GM18499 (cell line): ENCODE measurements around the gene LLGL2.
"Not testable (repeated sequence)": the region's sequence is repeated elsewhere in the genome, so short reads cannot be mapped to it uniquely, and the experiment has no call there.

Experiments used
- ATAC-seq: cut with Tn5 transposase; IDR thresholded peaks from one replicate; pipeline ENCODE4 v1.9.1; 2021; ENCODE audit warnings: moderate number of reproducible peaks; ENCODE audit not compliant: insufficient read depth, unreplicated experiment

Gene LLGL2

DNA sequence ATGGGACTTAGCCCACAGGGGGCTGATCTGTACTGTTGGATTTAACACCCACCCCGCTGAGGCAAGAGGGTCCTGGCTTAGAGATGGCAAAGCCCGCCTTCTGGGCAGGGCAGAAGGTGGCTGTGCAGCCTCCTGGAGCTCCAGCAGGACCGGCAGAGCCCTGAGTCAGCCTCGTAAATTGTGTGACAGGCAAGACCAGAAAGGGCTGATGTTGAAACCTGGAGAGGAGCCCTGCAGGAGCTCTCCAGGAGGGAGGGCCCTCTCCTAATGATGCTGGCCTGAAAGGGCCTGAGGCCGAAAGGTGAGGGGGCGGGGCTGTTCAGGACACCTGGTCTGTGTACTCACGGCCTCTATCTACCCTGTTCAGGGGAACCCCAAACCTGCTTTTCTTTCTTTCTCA, 39.6 kb downstream of the LLGL2 start:
- no peak for ATAC-seq

DNA sequence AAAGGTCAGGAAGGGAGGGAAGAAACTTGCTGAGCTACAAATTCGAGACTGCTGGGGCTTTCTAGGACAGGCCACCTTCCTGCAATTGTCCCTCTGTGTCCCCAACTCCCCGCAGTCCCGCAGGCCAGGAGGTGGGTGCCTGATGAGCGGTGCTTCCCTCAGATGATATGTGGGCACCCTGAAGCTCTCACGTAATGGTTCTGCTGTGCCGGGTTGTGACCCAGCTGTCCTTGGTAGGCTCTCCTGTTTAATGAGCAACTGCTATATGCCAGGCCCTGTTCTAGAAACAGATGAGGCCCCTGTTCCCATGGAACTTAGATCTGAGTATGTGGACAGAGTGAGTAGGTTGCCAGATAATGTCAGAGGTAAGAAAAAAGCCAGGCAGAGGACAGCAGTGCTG, 40.1 kb downstream of the LLGL2 start:
- no peak for ATAC-seq

DNA sequence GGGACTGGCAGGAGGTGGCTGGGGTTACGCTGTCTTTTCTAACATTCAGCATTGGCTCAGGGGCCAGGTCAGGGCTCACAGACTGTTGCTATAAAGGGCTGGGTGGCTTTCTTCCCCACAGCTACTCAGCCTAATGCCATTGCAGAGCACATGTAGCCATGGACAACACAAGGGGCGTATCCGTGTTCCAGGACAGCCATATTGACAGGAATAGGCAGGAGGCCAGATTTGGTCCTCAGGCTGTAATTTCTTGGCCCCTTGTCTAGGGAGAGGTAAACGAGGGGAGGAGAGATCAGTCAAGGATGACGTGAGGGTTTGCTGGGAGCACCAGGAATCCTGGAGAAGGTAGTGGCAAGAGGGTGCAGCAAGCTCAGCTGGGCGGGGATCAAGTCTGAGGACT, 40.9 kb downstream of the LLGL2 start:
- no peak for ATAC-seq

DNA sequence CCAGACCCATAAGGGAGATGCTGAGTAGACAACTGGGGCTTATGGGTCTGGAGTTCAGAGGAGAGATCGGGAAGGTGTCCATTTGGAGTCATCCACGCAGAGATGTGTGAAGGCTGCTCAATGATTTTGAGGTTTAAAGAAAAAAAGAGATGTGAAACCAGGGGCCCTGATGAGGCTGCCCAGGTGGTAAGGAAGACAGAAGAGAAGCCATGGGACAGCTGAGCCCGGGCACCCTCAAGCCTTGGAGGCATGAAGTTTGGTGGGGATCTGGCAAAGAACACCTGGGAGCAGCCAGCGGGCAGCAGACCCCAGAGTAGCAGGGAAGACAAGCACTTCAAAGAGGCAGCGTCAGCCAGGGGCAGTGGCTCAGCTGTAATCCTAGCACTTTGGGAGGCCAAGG, 41.3 kb downstream of the LLGL2 start:
- no peak for ATAC-seq

DNA sequence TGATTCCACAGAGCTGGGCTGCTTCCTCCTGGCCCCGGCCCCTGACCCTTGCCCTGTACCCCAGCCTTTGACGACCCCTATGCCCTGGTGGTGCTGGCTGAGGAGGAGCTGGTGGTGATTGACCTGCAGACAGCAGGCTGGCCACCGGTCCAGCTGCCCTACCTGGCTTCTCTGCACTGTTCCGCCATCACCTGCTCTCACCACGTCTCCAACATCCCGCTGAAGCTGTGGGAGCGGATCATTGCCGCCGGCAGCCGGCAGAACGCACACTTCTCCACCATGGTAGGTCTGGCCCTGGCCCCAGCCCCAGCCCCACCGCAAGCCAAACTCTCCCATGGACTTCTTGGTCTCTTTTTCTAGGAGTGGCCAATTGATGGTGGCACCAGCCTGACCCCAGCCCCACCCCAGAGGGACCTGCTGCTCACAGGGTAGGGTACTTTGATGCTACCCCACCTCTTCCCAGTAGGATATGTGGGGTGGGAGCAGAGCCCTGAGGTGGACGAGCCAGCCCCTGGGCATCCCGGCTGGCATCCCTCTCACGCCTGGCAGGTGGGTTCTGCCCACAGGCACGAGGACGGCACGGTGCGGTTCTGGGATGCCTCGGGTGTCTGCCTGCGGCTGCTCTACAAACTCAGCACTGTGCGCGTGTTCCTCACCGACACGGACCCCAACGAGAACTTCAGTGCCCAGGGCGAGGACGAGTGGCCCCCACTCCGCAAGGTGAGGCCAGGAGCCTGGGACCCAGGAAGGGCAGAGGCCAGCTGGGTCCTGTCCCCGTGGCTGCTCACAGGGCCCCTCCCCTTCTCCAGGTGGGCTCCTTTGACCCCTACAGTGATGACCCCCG, 43.1 kb downstream of the LLGL2 start:
- no peak for ATAC-seq

DNA sequence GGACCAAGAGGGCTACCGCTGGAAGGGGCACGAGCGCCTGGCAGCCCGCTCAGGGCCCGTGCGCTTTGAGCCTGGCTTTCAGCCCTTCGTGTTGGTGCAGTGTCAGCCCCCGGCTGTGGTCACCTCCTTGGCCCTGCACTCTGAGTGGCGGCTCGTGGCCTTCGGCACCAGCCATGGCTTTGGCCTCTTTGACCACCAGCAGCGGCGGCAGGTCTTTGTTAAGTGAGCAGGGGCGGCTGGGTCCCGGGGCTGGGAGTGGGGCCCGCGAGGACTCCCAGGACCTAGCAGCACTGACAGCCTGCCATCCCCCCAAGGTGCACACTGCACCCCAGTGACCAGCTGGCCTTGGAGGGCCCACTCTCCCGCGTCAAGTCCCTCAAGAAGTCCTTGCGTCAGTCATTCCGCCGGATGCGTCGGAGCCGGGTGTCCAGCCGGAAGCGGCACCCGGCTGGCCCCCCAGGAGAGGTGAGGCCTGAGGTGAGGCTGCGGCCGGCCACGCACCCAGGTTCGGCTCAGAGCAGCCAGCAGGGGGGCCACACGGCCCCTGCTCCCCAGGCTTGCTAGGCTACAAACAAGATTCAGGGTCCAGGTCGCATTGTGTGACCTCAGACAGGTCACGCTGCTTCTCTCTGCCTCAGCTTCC, 44.7 kb downstream of the LLGL2 start:
- ATAC-seq, result no peak

DNA sequence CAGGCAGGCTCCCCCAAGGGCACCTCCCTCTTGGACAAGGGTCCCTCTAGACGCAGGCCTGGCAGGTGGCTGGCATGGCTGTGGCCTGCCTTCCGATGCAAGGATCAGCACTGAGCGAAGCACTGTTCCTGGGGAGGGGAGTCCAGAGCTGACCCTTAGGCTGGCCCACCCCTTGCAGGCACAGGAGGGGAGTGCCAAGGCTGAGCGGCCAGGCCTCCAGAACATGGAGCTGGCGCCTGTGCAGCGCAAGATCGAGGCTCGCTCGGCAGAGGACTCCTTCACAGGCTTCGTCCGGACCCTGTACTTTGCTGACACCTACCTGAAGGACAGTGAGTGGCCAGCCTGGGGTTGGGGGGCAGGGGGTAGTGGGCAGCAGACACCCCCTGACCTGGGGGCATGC, 45.3 kb downstream of the LLGL2 start:
- ATAC-seq, result no peak

DNA sequence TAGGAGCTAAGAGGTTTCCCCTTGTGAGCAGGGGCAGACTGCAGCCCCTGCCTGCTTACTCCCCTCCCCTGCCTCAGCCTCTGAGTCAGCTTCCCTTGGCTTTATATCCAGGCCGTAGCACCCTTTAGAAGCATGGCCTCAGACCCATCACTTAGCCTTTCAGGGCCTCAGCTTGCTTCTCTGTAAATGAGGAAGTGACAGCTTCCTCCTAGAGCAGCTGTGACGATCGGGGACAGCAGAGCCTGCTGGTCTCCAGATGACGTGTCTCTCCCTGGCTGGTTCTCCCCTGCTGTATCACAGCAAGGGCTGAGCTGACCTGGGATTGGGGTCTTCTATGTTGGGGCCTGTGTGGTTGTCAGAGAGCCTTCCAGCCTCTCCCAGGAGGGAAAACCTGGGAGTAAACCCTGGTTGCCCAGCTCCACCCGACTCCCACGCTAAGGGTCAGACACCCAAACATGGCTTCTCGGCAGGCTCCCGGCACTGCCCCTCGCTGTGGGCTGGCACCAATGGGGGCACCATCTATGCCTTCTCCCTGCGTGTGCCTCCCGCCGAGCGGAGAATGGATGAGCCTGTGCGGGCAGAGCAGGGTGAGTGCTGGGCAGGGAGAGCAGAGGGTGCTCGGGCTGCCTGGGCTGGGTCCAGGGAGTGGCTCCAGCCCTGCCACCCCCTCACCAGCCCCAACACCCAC, 45.8 kb downstream of the LLGL2 start:
- ATAC-seq, result no peak

DNA sequence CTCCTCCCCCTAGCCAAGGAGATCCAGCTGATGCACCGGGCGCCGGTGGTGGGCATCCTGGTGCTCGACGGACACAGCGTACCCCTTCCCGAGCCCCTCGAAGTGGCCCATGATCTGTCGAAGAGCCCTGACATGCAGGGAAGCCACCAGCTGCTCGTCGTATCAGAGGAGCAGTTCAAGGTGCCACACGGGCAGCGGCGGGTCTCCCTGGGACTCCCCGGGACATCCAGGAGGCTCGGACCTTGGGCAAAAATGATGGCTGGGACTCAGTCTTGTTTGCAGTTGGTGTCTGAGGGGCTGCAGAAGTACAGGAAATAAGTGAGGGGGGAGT, 46.4 kb downstream of the LLGL2 start:
- ATAC-seq, result no peak

DNA sequence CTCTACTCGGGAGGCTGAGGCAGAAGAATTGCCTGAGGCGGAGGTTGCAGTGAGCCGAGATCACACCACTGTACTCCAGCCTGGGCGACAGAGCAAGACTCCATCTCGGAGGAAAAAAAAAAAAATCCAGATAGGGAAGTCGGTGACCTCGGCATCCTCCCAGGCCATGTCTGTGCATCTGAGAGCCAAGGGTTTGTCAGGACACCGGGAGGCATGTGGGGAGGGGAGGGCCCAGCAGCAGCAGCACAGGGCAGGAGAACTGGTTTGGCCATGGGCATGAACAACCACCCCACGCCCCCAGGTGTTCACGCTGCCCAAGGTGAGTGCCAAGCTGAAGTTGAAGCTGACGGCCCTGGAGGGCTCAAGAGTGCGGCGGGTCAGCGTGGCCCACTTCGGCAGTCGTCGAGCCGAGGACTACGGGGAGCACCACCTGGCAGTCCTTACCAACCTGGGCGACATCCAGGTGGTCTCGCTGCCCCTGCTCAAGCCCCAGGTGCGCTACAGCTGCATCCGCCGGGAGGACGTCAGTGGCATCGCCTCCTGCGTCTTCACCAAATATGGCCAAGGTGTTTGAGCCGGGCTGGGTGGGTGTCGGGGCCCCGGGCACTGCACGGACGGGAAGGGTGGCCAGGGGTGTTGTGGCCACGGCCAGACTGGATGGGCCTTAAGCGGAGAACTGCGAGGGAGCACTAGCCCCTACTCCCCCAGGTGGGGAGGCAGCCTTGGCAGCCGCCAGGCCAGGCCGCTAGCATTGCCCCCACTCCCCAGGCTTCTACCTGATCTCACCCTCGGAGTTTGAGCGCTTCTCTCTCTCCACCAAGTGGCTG, 47.4 kb downstream of the LLGL2 start:
- no peak for ATAC-seq

DNA sequence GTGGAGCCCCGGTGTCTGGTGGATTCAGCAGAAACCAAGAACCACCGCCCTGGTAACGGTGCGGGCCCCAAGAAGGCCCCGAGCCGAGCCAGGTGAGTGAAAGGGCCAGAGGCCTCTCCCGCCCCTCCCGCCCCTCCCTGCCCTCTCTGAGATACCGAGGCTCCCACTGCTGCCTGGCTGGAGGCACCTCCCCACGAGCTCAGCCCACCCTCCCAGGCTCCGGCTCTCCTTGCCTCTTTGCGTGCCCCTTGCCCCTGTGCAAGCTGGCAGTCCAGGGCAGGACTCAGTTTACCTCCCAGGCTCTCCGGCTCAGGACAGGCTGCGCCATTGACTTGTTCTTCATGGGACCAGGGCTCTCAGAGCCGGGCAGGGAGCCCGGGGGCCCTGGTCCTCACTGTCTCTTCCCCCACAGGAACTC, 48.1 kb downstream of the LLGL2 start:
- no peak for ATAC-seq

DNA sequence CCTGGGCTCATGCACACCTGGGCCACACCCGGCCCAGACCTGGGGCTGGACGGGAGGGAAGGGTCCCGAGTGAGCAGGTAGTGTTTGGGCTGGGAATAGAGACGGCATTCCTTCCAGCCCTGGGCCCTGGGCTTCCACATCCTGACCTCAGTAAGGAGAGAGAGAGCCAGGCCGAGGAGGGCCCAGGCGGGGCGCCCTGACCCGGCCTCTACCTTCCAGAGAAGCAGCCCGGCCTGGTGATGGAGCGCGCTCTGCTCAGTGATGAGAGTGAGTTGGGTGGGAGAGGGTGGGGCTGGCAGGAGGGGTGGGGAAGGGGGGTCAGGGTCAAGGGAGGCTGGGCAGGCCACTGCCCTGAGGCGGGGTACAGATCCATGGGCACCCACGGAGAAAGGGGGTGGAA, 48.5 kb downstream of the LLGL2 start:
- ATAC-seq, result no peak

DNA sequence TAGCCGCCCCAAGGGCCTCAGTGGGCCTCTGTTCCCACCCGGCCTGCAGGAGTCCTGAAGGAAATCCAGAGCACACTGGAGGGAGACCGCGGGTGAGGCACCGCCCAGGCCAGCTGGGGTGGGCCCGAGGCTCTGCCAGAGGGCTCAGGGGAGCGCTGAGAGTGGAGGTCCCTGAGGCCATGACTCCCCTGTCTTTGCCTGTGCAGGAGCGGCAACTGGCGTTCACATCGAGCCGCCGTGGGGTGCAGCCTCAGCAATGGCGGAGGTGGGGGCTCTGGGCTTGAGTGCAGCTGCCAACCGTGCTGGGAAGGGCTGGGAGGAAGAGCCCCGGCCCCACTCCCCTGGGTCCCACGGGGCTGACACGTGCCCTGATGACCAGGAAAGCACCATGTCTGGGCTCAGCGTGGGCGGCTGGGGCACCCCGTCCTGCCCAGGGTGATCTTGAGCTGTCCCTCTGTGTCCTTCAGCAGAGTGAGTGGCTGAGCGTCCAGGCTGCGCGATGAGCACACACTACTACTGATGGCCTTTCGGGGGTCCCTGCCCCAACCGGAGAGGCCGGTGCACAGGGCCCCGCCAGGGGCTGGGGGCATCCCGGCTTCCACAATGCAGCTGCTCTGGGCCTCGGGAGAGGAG, 49.0 kb downstream of the LLGL2 start:
- ATAC-seq, result no peak

DNA sequence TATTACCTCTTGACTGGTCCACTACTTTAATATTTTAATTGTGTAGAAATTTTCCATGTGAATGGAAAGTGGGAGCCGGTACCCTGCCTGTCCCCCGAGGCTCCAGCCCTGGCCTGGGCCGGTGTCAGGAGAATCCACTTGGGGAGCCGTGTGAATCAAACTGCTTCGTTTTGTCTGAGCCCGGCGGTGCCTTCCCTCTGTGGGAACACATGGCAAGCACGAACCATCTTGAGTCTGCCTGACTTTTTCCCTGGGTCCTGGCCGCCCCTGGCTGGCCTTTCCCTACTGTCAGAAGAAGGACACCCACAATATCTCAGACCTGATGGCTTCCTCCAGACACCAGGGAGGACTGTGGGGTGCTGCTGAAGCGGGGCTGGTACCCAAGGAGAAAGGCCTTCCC, 49.7 kb downstream of the LLGL2 start:
- no peak for ATAC-seq

DNA sequence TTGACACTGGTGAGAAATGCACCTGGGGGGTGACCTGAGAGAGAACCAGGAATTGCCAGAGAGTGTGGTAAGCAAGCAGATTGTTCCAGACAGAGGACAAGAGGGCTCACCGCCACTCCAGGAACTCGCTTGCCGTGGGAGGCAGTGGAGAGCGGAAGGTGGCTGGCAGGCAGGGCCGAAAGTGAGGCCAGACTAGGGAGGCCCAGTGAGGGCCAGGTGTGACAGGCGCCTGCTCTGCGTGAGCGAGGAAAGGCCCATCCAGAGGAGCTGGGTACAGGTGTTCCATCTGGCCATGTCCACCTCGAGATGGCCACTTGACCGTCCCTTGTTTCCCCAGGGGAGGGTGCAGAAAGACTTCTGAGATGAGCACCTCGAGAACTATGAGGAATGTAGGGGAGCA, 50.2 kb downstream of the LLGL2 start:
- ATAC-seq, result no peak

DNA sequence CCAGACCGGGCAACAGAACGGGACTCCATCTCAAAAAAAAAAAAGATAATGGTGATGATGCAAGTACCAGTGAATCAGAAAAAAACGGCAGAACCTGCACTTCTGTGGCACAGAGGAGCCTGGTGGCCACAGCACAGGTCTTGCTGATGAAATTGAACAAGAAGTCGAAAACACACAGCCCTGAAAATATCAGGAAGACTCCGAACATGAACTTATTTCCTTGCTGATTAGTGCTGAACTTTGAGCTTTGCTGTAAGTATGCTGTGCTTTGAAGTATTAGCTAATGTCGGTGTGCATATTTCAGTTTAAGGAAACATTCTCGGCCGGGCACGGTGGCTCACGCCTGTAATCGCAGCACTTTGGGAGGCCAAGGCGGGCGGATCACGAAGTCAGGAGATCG, 51.2 kb downstream of the LLGL2 start:
- no peak for ATAC-seq

DNA sequence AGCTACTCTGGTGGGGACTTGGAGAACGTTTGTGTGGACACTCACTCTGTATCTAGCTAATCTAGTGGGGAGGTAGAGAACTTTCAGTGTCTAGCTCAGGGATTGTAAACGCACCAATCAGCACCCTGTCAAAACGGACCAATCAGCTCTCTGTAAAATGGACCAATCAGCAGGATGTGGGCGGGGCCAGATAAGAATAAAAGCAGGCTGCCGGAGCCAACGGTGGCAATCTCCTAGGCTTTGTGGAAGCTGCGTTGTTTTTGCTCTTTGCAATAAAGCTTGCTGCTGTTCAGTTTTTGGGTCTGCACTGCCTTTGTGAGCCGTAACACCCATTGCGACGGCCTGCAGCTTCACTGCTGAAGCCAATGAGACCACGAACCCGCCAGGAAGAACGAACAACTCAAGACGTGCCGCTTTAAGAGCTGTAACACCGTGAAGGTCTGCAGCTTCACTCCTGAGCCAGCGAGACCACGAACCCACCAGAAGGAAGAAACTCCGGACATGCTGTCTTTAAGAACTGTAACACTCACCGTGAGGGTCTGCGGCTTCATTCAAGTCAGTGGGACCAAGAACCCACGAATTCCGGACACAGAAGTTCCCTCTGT, 55.7 kb downstream of the LLGL2 start:
- ATAC-seq, result not testable (repeated sequence)

DNA sequence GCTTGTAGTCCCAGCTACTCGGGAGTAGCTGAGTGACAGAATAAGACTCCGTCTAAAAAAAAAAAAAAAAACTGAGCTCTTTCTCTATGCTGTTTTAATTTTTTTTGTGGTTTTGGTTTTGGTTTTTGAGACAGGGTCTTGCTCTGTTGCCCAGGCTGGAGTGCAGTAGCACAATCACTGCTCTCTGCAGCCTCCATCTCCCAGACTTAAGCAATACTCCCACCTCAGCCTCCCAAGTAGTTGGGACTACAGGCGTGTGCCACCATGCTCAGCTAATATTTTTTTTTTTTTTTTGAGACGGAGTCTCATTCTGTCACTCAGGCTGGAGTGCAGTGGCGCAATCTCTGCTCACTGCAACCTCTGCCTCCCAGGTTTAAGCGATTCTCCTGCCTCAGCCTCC, 57.7 kb downstream of the LLGL2 start:
- ATAC-seq, result not testable (repeated sequence)

DNA sequence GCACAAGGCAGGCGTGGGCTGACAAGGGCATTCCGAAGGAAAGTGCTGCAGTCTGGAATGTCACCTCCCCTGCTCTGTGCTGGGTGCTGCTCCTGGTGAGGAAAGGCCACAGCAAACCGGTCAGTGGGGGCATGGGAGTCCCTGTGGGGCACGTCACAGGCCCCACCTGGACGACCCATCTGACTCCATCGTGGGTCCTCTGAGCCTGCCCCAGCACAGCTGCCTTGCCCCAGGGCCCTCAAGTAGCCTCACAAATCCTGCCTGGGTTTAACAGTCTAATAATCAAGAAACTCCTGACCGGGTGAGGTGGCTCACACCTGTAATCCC, 59.3 kb downstream of the LLGL2 start:
- no peak for ATAC-seq
